ENCODE data around the gene SCN8A.

SCN8A gene

DNA sequence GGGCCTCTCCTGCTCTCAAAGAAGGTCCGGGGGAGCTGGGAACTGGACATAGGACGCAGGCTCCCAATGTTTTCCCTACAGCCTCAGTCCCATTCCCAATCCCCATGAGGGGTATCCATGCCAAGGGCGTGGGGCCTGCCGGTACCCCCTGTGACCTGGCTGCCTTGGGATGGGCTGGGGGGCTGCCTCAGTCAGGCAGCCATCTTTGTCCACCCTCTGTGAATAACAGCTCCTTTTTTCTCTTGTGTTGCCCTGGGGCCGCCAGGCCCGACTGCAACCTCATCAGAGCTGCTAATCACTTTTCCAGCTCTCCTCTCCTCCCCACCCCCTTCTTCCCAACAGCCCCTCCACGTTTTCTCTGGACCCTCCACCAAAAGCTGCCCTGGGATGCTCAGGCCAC is 246.3 kb downstream of the SCN8A start:
- DNase-seq: no peak

DNA sequence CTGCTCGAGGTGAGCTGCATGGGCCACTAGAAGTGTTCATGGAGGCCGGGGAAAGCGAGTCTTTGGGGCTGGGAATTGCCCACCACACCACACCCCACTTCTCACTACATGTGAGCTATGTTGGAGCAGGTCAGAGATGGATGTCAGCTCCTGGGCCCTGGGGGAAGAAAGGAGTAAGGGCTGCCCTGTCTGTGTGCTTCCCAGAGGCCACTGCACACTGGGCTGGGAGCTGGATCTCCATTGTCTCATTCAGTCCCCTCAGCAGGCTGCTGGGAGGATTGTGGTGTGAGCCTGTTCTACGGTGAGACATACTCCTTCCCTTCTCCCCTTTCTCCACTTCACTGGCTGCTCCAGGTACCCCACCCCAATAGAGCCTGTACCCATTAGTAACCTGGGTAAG is 247.0 kb downstream of the SCN8A start:
- no peak for DNase-seq

DNA sequence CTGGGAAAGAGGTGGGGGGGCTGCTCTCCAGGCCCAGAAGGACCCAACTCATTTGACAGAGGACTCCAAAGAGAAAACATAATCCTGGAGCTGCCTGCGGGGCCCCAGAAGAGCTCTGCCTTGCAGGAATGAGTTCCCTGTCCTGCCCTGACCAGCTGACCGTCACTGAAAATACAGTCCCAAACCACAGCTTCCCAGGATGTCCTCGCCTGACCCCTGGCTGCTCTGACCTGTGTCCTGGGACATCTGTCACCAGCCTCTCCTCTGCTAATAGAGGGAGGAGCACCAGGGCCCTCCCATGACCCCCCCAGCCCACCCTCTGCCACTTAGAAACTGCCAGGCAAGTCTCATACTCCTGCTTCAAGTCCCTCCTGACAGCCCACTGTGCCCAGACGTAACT is 247.7 kb downstream of the SCN8A start:
- DNase-seq: no peak

DNA sequence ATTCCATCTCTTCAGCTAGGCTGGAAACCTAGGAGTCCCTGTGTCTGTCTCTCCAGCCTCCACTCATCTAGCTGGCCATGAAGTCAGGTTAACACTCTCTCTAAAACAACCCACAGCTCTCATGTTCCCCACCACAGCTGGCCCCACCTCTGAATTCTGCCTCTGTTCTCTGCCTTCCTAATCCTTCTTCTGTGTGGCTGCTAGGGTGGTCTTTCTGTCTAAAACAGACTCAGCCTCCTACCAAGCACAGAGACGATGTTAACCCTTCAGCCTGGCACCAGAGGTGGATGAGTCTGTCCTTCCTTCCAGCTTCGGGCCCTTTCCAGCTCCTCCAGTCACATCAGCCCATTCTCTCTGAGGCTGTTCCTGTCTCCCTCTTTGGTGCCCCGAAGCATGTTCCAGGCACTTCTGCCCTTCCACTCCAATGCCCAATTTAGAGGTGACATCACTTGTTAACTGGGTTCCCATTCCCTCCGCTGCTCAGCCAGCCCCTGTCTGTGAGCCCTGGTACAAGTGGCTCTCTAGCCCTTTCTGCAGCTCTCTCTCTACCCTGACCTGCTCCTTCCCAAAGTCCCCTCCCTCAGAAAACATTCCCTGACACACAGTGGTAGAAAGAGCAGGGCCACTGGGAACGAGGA is 248.4 kb downstream of the SCN8A start:
- no peak for DNase-seq

DNA sequence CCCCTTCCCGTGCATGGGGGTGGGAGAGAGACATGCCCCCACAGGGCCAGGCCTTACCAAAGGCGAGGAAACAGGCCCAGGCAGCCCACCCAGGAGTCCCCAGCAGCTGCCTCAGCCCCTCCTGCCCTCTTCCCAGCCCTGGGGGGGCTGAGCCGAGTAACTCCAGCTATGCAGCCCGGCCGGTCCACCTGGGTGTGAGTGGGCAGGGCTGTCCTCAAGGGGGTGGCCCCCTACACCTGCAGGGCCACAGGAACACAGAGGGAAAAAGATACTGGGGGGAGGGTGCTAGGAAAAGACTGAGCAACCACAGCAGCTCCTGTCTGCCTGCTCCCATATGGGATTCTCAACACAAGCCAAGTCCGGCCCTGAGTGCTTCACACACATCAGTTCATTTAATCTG is 249.9 kb downstream of the SCN8A start:
- no peak for DNase-seq

DNA sequence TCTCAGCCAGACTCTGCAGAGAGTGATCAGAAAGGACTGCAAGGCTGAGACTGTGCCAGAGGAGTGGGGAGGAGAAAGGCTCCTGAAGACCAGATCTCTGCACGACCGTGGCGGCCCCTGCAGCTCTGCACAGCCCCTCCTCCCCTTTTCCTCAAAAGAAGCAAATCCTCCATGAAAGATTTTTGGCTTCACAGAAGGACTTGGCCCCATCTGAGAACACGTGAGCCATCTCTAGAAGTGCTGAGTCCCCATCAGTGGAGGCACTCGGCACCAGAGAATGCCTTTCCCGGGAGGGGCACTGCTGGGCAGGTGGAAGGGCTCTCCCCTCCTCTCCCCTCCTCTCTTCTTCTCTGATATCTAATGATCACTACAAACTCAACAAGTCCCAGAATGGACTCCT is 250.7 kb downstream of the SCN8A start:
- DNase-seq: no peak

DNA sequence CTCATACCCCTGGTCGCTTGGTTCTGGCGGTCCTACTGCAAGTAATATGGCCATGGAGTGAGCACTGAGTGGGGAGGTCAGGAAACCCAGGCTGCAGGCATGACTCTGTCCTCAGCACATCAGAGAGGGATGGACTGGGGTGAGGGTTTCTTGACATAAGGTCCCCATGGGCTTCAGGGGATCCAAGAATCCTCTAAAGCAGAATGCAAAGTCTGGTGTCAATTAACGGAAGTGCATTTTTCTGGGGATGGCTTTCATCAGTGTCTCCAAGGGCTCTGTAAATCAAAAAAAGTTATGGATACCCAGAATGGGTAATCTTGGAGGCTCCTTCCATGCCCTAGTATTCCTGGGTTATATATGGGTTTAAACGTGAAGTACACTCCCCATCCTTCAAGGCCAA is 253.8 kb downstream of the SCN8A start:
- no peak for DNase-seq

DNA sequence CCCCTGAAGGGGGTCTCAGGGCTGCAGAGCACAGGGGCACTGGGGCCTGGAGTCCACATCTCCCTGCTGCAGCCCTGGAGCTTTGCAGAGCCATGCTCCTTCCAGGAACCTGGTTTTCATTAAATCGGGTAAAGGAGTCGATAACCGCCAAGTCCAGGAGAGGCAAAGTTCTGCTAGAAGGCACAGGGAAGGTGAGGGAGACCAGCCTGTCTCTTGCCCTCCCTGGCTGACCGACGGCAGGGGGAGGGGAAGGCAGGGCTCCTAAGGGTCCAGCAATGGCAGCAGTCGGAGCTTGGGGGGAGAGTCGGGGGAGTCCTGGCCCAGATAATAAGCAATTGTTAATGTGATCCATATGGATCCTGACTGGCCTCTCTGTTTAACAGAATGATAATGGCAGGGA is 254.4 kb downstream of the SCN8A start:
- no peak for DNase-seq

DNA sequence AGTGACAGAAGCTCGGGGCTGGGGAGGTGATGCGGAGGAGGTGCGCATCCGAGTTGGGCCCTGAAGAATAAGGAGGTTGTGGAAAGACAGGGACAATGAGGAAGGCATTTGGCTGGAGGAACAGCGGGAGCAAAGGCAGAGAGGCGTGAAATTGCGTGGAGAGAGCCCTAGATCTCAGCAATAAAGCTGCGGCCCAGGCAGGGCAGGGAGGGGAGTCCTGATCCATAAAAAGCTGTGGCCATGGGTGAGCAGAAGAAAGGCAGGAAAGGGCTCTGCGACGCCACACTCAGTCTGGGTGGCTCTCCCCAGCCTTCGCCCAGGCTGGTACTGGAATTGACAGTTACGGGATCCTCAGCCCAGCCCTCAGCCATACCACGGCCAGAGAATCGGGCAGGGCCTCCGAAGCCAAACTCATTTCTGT is 255.2 kb downstream of the SCN8A start:
- no peak for DNase-seq

DNA sequence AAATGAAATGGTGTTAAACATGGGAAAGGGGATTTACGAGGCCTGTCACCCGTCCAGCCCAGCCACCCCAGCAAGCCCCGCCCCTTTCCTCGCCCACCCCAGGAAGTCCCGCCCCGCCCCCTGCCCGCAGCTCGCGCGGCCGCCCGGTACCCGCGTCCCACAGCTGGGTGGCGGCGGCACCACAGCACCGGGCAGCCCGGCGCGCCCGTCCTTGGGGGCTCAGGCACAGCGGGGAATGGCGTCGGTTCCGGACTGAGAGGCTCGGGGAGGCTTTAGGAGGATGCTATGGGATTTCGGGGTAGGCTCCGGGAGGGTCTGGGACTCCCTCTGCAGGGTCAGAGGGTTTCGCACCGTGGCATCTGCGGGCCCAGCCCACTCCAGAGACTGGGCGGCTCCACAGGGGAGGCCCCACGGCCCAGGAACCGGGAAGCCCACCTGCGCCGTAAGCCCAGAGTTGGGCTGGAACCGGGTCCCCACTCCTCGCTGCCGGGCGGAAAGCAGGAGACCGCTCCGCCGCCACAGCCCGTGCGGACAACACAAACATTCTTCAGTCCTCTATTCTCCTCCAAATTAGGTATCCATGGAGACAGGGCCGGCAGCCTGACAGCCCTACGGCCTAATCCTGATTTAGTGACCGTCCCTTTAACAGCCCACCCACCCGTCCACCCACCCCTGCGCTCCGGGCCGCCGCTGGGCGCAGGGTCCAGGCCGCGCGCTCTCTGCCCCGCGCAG is 256.0 kb downstream of the SCN8A start:
- no peak for DNase-seq

DNA sequence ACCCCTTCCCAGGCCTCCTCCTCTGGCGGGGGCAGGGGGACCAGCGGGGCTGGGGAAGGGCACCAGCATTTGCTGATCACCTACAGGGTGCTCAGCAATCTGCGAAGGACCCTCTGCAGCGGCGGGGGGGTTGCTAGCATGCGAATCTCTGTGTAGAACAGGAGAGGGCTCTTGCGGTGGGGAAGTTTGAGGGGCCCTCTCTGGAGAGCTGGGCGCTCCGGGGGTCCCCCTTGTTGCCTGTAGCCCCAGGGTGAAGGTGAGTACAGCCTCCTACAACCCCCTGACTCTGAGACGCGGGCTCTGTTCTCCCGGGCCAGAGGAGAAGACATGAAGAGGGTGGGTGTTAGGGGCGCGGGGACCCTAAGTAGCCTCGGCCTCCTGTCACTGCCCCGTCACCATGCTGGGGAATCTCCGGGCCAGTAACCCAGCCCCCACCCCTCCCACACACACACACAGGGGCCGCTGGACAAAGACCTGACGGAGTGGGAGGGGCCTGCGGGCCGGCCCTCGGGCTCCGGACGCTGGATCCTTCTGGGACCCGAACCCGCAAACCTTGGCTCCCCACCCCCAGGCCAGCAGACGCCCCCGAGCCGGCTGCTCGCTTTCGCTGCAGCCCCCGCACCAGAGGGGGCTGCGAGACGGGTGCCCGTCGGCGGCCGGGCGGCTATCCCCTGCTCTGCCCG is 256.8 kb downstream of the SCN8A start:
- DNase-seq: no peak

DNA sequence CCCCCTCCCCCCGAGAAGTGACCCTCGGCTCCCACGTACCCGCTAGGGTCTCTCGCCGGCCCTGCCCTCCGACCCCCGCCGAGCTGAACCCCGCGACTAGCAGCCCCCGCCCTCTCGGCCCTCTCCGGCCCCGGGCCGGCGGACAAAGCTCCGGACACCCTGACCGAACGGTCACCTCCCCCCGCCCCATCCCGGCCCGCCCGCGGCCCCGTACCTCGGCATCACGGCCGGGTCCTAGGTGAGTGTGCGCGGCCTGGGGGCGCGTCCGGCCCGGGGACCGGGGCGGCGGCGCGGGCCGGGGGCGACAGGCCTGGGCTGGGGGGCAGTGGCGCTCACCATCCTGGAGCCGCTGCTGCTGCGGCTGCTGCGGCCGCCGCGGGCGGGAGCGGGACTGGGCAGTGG is 257.3 kb downstream of the SCN8A start, which contains the start of gene FIGNL2:
FIGNL2 (minus strand) TSS at position 393 of the 402 bp plus-strand sequence. CDS start 26,305 bp downstream, outside the sequence.
- no peak for DNase-seq

DNA sequence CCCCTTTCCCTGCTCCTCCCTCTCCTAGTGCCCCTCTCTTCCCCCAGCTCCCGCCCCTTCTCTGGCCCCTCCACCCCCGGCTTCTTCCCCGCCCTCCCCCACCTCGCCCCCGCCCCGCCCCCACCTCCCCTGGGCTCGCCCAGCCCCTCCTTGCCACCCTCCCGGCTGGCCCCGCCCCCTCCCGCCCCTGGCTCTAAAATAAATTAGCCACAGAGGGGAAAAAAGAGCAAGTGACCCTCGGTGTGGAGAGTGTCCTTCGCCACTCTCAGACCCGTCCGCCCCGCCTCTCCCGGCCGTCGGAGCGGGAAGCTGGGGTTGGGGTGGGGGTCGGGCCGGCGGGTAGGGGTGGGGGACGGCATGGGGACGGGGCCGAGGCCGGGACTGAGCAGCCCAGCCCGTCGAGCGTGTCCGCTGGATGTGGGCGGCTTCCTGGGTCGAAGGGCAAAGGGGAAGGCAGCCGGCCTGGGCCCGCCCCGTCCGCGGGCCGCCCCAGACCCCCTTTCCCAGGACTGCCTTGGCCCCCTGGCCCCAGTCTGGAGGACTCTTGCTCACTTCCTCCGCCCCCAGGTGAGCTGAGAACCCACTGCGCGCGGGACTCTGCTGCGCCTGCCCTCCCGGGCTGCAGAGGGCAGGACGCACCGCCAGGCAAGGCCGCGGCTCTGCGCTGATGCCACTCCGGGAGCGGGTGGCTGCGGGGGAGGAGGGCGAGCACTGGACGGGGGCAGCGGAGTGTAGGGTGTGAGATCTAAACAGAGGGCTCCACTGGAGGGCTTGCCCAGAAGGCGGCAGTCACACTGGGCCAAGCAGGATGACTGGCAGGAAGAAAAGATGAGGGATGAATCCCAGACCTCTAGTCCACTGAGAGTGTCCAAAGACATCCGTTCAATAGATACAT is 258.1 kb downstream of the SCN8A start:
- DNase-seq: no peak

DNA sequence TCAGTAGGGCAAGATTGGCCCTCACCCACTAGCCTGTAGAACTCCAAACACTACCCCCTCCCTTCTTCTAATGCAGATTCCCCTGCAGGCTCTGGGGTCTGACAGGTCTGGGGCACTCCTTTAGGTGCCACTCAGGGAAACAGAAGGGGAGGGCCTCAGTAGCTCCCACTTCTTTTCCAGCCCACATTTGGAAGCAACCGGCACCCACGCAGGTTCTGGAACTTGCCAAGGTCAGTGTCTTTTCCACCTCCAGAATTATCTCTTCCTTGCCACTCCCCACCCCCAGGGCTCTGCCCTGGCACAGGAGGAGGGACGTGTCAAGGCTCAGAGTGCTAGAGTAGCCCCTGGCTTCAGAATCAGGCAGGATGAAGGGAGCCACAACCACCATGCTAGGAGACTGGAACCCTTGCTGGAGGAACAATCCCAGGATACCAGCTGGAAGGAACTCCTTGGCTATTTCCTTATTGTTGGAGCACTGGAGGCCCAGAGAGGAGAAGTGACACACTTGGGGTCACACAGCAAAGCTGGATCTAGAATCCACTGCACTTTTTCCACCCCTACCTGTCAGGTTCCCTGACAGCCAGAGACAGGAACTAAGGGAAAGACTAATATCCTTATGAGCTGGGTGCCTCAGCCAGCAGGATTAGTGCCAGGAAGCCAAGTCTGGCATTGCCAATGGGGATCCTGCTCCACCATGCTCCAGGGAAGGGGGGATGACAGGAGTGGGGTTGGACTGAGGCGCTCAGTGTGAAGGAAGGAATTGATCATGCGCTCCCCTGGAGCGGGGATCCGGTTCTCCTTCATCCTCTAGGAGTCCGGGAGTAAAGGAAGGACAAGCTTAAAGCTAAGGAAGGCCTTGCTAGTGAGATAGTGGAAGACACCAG is 259.3 kb downstream of the SCN8A start:
- no peak for DNase-seq

DNA sequence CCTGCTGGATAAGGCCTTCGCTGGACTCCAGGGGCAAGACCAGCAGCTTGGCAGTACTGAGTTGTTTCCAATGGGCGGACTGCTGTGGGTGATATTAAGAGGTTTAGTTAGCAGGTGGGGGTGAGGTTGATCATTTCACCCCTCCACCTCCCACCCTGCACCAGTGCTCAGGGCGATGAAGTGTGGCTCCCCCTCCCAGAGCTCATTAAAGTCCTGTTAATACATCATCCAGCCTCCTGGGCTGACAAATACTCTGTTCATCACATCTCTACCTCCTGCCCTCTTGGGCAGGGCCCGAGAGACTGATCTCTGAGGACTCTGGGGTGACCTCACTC is 259.9 kb downstream of the SCN8A start:
- no peak for DNase-seq

DNA sequence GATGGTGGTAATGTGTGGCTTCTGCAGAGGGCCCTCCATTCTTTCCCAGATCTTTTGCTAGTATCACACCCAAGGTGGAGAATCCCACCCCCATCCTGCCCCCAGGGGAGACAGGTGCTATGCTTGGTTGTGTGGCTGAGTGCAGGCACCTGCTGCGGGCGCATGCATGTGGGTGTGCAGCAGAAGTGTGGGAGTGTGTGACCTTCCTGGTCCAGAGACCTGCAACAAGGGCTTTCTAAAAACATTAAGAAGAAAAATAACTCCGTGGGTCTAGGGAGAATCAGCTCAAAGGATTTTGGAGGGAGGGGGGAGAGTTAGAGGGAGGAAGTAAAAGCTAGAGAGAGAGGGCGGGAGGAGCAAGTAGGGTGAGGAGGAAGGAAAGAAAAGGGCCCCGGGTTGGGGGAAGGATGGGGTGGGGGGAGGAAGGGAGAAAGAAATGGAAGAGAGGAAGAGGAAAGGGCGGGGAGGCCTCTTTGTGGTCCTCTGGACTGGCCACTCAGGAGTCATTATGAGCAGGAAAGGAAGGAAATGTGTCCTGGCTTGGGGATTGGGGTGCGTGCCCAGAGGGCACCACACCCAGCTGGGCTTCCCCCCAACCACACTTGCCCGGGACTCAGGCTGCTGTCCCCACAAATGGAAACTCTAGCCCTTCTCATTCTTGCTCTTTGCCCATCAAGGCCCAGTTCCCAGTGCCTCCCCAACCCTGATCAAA is 260.5 kb downstream of the SCN8A start:
- DNase-seq: no peak

DNA sequence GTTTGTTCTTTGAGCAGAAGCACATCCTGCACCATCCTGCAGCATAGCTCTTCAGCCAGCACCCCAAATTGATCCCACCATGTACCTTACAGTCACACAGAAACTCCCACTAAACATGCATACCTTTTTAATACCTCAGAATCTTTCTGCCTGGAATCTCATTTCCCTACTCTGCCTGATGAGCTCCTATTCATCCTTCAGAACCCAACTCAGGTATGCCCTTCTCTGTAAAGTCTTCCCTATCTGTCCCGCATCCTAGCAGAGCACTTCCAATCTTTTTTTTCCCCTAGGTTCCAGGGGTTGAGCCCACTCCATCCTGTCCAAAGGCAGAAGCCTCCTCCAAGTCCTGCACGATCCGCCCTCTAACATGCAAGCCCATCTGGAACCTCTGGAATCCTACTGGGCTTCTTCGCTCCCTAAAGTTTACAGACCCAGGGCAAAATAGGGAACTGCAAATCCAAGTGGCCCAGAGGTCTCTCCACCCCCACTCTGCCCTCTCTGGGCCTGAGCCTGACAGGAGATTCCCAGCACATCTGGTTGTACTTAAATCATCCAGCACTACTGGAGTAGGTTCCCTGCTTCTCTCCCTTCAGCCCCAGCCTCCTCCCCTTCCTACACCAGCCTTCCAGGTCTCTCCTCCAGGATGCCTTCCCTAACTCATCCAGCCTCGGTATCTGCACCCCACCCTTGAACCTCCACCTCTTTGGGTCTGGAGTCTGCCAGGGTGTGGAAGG is 261.5 kb downstream of the SCN8A start:
- no peak for DNase-seq

DNA sequence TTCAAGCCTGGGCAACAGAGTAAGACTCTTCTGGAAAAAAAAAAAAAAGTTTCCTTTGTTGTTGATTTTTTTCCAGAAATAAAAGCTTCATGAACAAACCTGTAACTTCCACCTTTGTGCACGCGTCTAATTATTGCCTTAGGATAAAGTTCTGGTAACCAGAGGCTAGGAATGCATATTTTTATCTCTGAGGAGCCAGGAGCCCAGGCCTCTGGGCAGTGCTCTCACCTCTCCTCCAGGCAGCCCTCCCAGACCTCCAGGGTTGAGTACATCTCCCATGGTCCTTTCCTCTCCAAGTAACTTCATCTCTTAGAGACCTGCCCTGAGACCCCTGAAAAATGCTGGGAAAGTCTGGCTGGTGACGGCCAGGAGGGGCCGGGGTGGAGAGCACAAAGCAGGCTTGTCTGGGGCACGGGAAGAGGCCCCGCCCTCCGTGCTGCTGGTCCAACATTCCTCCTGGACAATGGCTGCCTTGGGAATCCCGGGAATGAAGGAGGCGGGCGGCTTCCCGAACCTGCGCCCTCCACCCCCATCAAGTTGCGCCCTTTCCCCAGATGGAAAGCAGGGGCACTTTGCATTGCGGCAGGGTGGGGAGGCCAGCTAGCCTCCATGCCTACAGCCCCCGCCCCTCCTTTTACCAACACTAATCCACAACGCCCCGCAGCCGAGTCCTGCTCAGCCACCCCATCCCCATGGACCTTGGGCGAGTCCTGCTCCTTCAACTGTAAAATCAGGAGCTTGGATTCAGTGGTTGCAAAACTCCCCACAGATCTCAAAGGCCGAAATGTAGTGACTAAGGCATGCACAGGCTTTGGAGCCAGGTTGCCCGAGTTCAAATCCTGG is 264.8 kb downstream of the SCN8A start:
- DNase-seq: peak; percentile 54

DNA sequence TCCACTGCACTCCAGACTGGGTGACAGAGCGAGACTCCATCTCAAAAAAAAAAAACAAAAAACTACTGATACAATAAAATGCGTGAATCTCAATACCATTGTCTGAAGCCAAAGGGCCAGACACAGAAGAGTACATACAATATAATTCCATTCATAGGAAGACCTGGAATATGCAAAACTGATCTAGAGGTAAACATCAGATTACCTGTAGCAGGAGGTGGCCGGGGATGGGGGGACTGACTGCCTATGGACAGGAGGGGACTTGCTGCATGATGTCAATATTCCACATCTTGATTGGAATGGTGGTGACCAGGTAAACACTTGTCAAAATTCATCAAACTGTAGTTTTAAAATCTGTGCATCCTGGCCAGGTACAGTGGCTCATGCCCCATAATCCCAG is 270.0 kb downstream of the SCN8A start:
- no peak for DNase-seq
